GM12878 (cell line): ENCODE measurements around the gene AQP7.

Experiments used
- BCL3 ChIP-seq: IDR thresholded peaks from 2 replicates; pipeline ENCODE4 v1.6.1; 2011; ENCODE audit warnings: borderline replicate concordance, low read depth, mild to moderate bottlenecking, moderate library complexity, low read length; ENCODE audit not compliant: insufficient read depth, poor library complexity, severe bottlenecking
- CBX5 ChIP-seq: sonication (generic); IDR thresholded peaks from 2 replicates; pipeline ENCODE4 v1.6.1; 2016; ENCODE audit warnings: low read depth, moderate library complexity, mild to moderate bottlenecking, inconsistent platforms
- EGR1 ChIP-seq, 2 experiments: IDR thresholded peaks; 1 replicate in 1 of 2; 2 replicates in 1 of 2; pipeline ENCODE4 v1.6.1; 2011 to 2012; ENCODE audit warnings: low read depth in 2 of 2, low read length in 2 of 2, borderline replicate concordance in 1 of 2, mild to moderate bottlenecking in 1 of 2, moderate library complexity in 1 of 2
- EZH2 ChIP-seq: IDR thresholded peaks from 2 replicates; pipeline ENCODE4 v1.6.1; 2012; ENCODE audit warnings: low read depth, mild to moderate bottlenecking, control low read depth, inconsistent platforms, low read length, borderline replicate concordance; ENCODE audit not compliant: control insufficient read depth
- GATAD2B ChIP-seq: fragments of 450-650 bp; conservative IDR thresholded peaks from 2 replicates; pipeline ENCODE4 v1.6.1; 2017; ENCODE audit warnings: low read depth, mild to moderate bottlenecking, moderate library complexity
- IKZF2 ChIP-seq, 2 experiments: fragments of 450-650 bp; IDR thresholded peaks; 2 replicates each; pipeline ENCODE4 v1.6.1; 2017; ENCODE audit warnings: mild to moderate bottlenecking in 2 of 2, moderate library complexity in 2 of 2
- JUND ChIP-seq: IDR thresholded peaks from 2 replicates; pipeline ENCODE4 v1.6.1; 2012; ENCODE audit warnings: low read depth, mild to moderate bottlenecking, low read length, improper control_type of control experiment, moderate library complexity
- POLR2A ChIP-seq: IDR thresholded peaks from 2 replicates; pipeline ENCODE4 v1.6.1; 2011; ENCODE audit warnings: low read depth, mild to moderate bottlenecking, low read length
- POLR2AphosphoS5 ChIP-seq: IDR thresholded peaks from 2 replicates; pipeline ENCODE4 v1.6.1; 2011; ENCODE audit warnings: mild to moderate bottlenecking, low read length, inconsistent platforms
- PRDM15 ChIP-seq: fragments of 450-650 bp; formaldehyde crosslinking; IDR thresholded peaks from 2 replicates; pipeline ENCODE4 v1.4.0; 2020; ENCODE audit warnings: mild to moderate bottlenecking, moderate library complexity
- USF2 ChIP-seq: IDR thresholded peaks from 2 replicates; pipeline ENCODE4 v1.6.1; 2011; ENCODE audit warnings: low read depth, low read length, improper control_type of control experiment, borderline replicate concordance
- TF ChIP-seq, protein P1 (sequence below), 3 experiments: IDR thresholded peaks in 2 of 3; conservative IDR thresholded peaks in 1 of 3; 2 replicates each; pipeline ENCODE4 v1.5.1; 2011; ENCODE audit warnings: low read depth in 3 of 3, low read length in 3 of 3, mild to moderate bottlenecking in 3 of 3, control low read depth in 2 of 3, moderate library complexity in 2 of 3, inconsistent platforms in 1 of 3, mixed read lengths in 1 of 3; ENCODE audit not compliant: control insufficient read depth in 2 of 3, insufficient read depth in 1 of 3; ENCODE audit errors: extremely low read depth in 1 of 3
- TF ChIP-seq, protein P2 (sequence below): IDR thresholded peaks from 2 replicates; pipeline ENCODE4 v1.6.1; 2012; ENCODE audit warnings: mild to moderate bottlenecking, low read depth, low read length

- TF ChIP-seq IKZF2 (IDR thresholded peaks at IDR 0.05) (no peak), BCL3 (no peak), POLR2A (no peak), POLR2AphosphoS5 (no peak), EZH2 (no peak), GATAD2B (no peak), EGR1 (IDR thresholded peaks at IDR 0.05; ENCODE audit: borderline replicate concordance in 1 of 2, low read depth in 2 of 2, low read length in 2 of 2) (no peak), USF2 (no peak), CBX5 (no peak), JUND (no peak), PRDM15 (CRISPR knock-in tag) (no peak)
- TF ChIP-seq, protein P1, sequence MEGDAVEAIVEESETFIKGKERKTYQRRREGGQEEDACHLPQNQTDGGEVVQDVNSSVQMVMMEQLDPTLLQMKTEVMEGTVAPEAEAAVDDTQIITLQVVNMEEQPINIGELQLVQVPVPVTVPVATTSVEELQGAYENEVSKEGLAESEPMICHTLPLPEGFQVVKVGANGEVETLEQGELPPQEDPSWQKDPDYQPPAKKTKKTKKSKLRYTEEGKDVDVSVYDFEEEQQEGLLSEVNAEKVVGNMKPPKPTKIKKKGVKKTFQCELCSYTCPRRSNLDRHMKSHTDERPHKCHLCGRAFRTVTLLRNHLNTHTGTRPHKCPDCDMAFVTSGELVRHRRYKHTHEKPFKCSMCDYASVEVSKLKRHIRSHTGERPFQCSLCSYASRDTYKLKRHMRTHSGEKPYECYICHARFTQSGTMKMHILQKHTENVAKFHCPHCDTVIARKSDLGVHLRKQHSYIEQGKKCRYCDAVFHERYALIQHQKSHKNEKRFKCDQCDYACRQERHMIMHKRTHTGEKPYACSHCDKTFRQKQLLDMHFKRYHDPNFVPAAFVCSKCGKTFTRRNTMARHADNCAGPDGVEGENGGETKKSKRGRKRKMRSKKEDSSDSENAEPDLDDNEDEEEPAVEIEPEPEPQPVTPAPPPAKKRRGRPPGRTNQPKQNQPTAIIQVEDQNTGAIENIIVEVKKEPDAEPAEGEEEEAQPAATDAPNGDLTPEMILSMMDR (IDR thresholded peaks at IDR 0.05 in 2 of 3, conservative IDR thresholded peaks at IDR 0.05 in 1 of 3; ENCODE audit: control insufficient read depth in 2 of 3, extremely low read depth in 1 of 3, insufficient read depth in 1 of 3, low read depth in 3 of 3, low read length in 3 of 3): no peak
- TF ChIP-seq, protein P2, sequence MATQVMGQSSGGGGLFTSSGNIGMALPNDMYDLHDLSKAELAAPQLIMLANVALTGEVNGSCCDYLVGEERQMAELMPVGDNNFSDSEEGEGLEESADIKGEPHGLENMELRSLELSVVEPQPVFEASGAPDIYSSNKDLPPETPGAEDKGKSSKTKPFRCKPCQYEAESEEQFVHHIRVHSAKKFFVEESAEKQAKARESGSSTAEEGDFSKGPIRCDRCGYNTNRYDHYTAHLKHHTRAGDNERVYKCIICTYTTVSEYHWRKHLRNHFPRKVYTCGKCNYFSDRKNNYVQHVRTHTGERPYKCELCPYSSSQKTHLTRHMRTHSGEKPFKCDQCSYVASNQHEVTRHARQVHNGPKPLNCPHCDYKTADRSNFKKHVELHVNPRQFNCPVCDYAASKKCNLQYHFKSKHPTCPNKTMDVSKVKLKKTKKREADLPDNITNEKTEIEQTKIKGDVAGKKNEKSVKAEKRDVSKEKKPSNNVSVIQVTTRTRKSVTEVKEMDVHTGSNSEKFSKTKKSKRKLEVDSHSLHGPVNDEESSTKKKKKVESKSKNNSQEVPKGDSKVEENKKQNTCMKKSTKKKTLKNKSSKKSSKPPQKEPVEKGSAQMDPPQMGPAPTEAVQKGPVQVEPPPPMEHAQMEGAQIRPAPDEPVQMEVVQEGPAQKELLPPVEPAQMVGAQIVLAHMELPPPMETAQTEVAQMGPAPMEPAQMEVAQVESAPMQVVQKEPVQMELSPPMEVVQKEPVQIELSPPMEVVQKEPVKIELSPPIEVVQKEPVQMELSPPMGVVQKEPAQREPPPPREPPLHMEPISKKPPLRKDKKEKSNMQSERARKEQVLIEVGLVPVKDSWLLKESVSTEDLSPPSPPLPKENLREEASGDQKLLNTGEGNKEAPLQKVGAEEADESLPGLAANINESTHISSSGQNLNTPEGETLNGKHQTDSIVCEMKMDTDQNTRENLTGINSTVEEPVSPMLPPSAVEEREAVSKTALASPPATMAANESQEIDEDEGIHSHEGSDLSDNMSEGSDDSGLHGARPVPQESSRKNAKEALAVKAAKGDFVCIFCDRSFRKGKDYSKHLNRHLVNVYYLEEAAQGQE: no peak
These were observed 46.4 kb downstream of the AQP7 start for GRCh38 chr9:33355933-33356332.
